Motor neuron (in vitro differentiated cells): ENCODE data around the gene SEMA4F. TPM values are rescaled to one million over a fixed set of nuclear protein-coding genes. Genes with fewer than 3 reads are reported as not detected.

Source experiments
- ATAC-seq, 8 experiments: fragments of 200-7000 bp; cut with Tn5 transposase; replicated peaks in 6 of 8; 2 replicates each; pipeline ENCODE4 v1.8.0; 2021; ENCODE audit warnings: mild to moderate bottlenecking in 8 of 8, moderate library complexity in 8 of 8
- H3K27ac ChIP-seq, 2 donors: fragments of 250-450 bp; sonication (Bioruptor Pico); 2 replicates each; pipeline ENCODE4 v1.9.0; 2021; ENCODE audit warnings: antibody characterized with exemption in 2 of 2, mild to moderate bottlenecking in 2 of 2, moderate library complexity in 1 of 2
- H3K4me1 ChIP-seq, 2 donors: fragments of 250-450 bp; sonication (Bioruptor Pico); replicated peaks in 1 of 2; 2 replicates each; pipeline ENCODE4 v1.6.1; 2021; ENCODE audit warnings: antibody characterized with exemption in 2 of 2, mild to moderate bottlenecking in 2 of 2, moderate library complexity in 1 of 2
- H3K4me3 ChIP-seq, 5 donors: fragments of 250-450 bp; sonication (Bioruptor Pico); 2 replicates each; pipeline ENCODE4 v1.9.0; 2021; ENCODE audit warnings: antibody characterized with exemption in 5 of 5, mild to moderate bottlenecking in 5 of 5, moderate library complexity in 4 of 5
- WGBS, 10 experiments: fragments of 450-650 bp; shearing (Covaris generic); methylation state at CpG; one replicate each; pipeline ENCODE4 v1.0.0; 2022; 5-methylcytosine and 5-hydroxymethylcytosine counted together
- in situ Hi-C, 9 experiments: fragments of 400-800 bp; cut with MboI; loops; one replicate each; pipeline ENCODE4 v1.15.0; 2021; ENCODE audit warnings: low sequenced_read_pairs in 9 of 9, low pct_unique_long_range_greater_than_20kb in 2 of 9; ENCODE audit not compliant: unreplicated experiment in 9 of 9
- total RNA-seq, 8 experiments: library from RNA; unstranded; fragments of 300-600 nt; gene quantifications; 2 replicates each; pipeline versions ENCODE4 v1.2.3 to v1.2.4, GENCODE V29; 2022

Gene SEMA4F
- total RNA-seq, 8 experiments from 2014 or later = 0.31 to 21.4 (median 10.4) TPM

DNA sequence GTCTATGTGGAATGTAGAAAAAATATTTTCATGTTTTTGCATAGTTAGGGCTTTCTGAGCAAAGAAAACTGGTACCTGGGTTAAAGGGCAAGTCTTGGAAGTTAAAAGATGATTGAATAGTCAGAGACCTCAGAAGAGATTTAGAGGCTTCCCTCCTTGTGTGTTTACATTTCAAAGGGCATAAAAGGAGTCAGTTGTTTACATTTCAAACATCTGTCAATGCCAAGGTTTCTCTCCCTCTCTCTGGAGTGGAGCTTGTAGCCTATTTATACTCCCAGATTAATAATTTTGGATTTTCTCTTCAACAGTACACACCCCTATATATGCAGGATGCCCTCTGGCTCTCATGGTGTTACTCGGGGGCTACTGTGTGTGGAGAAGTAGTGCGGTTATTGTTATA lies 14.5 kb upstream of the SEMA4F start:
- ATAC-seq = no peak
- H3K4me3 ChIP-seq = no peak overlapping the region
- no peaks in the 10 kb centered on the region for H3K4me1 ChIP-seq
- WGBS, 10 experiments = 48 to 80% (median 80%) methylated on average over 1 to 2 of the region's 2 CpGs; no CpG with 5 or more reads in 5 of the 10 experiments
- in situ Hi-C loops = no loop called here
- no peak overlapping the region for H3K27ac ChIP-seq

DNA sequence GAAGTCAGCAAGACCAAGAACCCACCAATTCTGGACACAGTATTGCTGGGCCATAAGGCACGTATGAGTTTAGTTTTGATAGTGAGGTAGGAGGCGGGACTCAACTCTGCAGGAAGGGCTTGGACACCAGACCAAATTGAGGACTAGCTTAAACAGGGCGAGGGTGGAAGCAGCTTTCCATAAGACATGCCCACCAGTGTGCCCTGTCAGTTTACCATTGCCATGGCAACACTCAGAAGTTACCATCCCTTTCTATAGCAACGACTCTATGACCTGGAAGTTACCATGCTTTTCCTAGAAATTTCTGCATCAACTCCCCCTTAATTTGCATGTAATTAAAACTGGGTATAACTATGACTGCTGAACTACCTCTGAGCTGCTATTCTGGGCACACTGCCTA lies 8.7 kb upstream of the SEMA4F start:
- in situ Hi-C loops = no loop called here
- no peak overlapping the region for H3K4me3 ChIP-seq
- peaks cover 0 to 4% of the 10 kb centered on the region in 2 donors for H3K4me1 ChIP-seq
- 20 to 80% (median 60%) methylated on average over 1 to 4 of the region's 4 CpGs; no CpG with 5 or more reads in 3 of the 10 experiments for WGBS, 10 experiments
- no peak overlapping the region for H3K27ac ChIP-seq
- peak in 5 of 8 experiments; percentile 36 to 53 (median 43) for ATAC-seq

DNA sequence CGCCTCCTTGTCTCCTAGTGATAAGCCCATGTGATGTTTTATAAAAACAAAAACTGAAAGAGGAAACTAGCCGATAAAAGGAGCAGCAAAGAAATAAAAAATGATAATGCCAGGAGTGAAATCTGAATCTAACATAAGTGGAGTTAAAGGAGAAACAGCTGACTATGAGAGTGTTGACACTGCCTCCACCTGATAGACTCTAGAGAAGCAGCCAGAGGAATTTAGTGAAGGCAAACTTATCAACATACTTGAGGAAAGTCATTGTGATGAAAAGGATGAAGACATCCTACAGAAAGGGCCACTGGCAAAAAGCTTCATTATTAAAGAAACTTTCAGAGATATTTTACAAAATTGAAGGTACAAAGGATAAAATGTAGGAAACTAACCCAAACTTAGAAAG lies 7.8 kb upstream of the SEMA4F start:
- Histone ChIP-seq H3K27ac (no peak overlapping the region), H3K4me3 (no peak overlapping the region), H3K4me1 (peaks cover 0 to 4% of the 10 kb centered on the region in 2 donors)
- 38 to 100% (median 86%) methylated on average over 1 to 2 of the region's 2 CpGs for WGBS, 10 experiments
- in situ Hi-C loops = no loop called here
- peak in 1 of 8 experiments; percentile 47 for ATAC-seq

GRCh38 chr2:74646834-74647482 lies 7.1 kb upstream of the SEMA4F start:
- no peak overlapping the region for H3K27ac ChIP-seq
- ATAC-seq = no peak
- H3K4me1 ChIP-seq = peaks cover 0 to 4% of the 10 kb centered on the region in 2 donors
- in situ Hi-C loops = no loop called here
- H3K4me3 ChIP-seq = no peak overlapping the region
- WGBS, 10 experiments = 81 to 96% (median 86%) methylated on average over 1 to 12 of the region's 13 CpGs; no CpG with 5 or more reads in 1 of the 10 experiments

GRCh38 chr2:74648009-74648443 lies 6.0 kb upstream of the SEMA4F start, which contains the start of gene M1AP:
Gene M1AP, minus strand, starts transcription at chr2:74648330. Its CDS starts 8,055 bp downstream, at chr2:74640275.
- in situ Hi-C loops = no loop called here
- Histone ChIP-seq H3K4me1 (peaks cover 0 to 4% of the 10 kb centered on the region in 2 donors), H3K4me3 (no peak within 1 kb of the TSS), H3K27ac (no peak within 1 kb of the TSS)
- ATAC-seq = peak in 2 of 8 experiments; percentile 37 to 50
- 0 to 73% (median 18%) methylated on average over 1 to 12 of the region's 45 CpGs; no CpG with 5 or more reads in 5 of the 10 experiments for WGBS, 10 experiments

GRCh38 chr2:74653589-74653984 lies 460 bp upstream of the SEMA4F start:
- in situ Hi-C loops = no loop called here
- Histone ChIP-seq H3K27ac (no peak overlapping the region), H3K4me3 (peak overlapping the region; percentile 63 to 90 (median 84)), H3K4me1 (peaks cover 2 to 5% of the 10 kb centered on the region in 2 donors)
- peak; percentile 13 to 30 (median 22) for ATAC-seq
- 0 to 42% (median 8%) methylated on average over 1 to 14 of the region's 15 CpGs; no CpG with 5 or more reads in 2 of the 10 experiments for WGBS, 10 experiments

DNA sequence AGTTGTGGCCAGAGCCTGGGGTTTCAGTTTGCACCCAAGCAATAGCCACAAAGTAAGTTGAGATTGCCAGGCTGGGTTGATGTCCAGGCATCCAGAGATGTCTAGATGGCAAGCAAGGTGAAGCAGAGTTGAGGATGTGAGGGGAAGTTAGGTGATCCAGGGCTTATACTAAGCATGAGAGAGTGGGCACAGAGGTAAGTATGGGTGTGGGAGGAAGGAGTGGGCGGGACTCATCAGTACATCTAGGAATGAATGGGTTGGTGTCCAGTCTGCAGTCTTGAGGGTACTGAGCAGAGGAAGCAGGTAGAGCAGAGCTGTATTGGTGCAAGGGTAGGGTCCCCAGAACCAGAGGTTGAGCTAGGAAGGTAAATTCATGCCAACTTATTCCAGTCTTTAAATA lies 1.5 kb downstream of the SEMA4F start:
- in situ Hi-C loops = no loop called here
- no peak overlapping the region for H3K27ac ChIP-seq
- WGBS, 10 experiments = 80 to 100% (median 100%) methylated on average over 1 of the region's 1 CpG; no CpG with 5 or more reads in 4 of the 10 experiments
- H3K4me3 ChIP-seq = no peak overlapping the region
- peaks cover 2 to 5% of the 10 kb centered on the region in 2 donors for H3K4me1 ChIP-seq
- no peak for ATAC-seq

GRCh38 chr2:74658516-74658915 lies 4.5 kb downstream of the SEMA4F start:
- H3K4me1 ChIP-seq = peaks cover under 1 to 5% of the 10 kb centered on the region in 2 donors
- in situ Hi-C loops = no loop called here
- no peak overlapping the region for H3K4me3 ChIP-seq
- H3K27ac ChIP-seq = no peak overlapping the region
- 20 to 100% (median 100%) methylated on average over 1 to 2 of the region's 2 CpGs; no CpG with 5 or more reads in 1 of the 10 experiments for WGBS, 10 experiments
- ATAC-seq = peak in 2 of 8 experiments; percentile 3

GRCh38 chr2:74659462-74659861 lies 5.4 kb downstream of the SEMA4F start:
- Histone ChIP-seq H3K4me3 (no peak overlapping the region), H3K4me1 (peaks cover 0 to 5% of the 10 kb centered on the region in 2 donors), H3K27ac (no peak overlapping the region)
- WGBS, 10 experiments = 43 to 80% (median 58%) methylated on average over 1 to 2 of the region's 2 CpGs; no CpG with 5 or more reads in 4 of the 10 experiments
- no peak for ATAC-seq
- in situ Hi-C loops = no loop called here

GRCh38 chr2:74668087-74668486 lies 14.0 kb downstream of the SEMA4F start:
- in situ Hi-C loops = no loop called here
- no peak overlapping the region for H3K4me3 ChIP-seq
- no peak overlapping the region for H3K27ac ChIP-seq
- no peak for ATAC-seq
- 40 to 100% (median 88%) methylated on average over 1 of the region's 1 CpG; no CpG with 5 or more reads in 7 of the 10 experiments for WGBS, 10 experiments
- H3K4me1 ChIP-seq = no peaks in the 10 kb centered on the region

- no peaks in the 10 kb centered on the region for H3K4me1 ChIP-seq
These were observed 16.2 kb downstream of the SEMA4F start for GRCh38 chr2:74670263-74670662.

GRCh38 chr2:74671479-74671878 lies 17.4 kb downstream of the SEMA4F start:
- no peak for ATAC-seq
- H3K4me1 ChIP-seq = no peaks in the 10 kb centered on the region
- no peak overlapping the region for H3K27ac ChIP-seq
- in situ Hi-C loops = no loop called here
- no peak overlapping the region for H3K4me3 ChIP-seq

More at GRCh38 chr2:74670263-74670662, 16.2 kb downstream of the SEMA4F start:
- Histone ChIP-seq H3K27ac (no peak overlapping the region), H3K4me3 (no peak overlapping the region)
- WGBS, 10 experiments = 43 to 95% (median 81%) methylated on average over 1 to 7 of the region's 7 CpGs; no CpG with 5 or more reads in 2 of the 10 experiments
- in situ Hi-C loops = no loop called here
- ATAC-seq = no peak

GRCh38 chr2:74673826-74674528 lies 19.9 kb downstream of the SEMA4F start:
- Histone ChIP-seq H3K27ac (no peak overlapping the region), H3K4me3 (no peak overlapping the region), H3K4me1 (no peaks in the 10 kb centered on the region)
- WGBS, 10 experiments = 17 to 100% (median 59%) methylated on average over 1 to 4 of the region's 7 CpGs; no CpG with 5 or more reads in 3 of the 10 experiments
- in situ Hi-C loops = no loop called here
- no peak for ATAC-seq
